Brain microvascular endothelial cell (primary cell): Measurements from ENCODE around the gene RNPC3.

Experiments used
- DNase-seq: peaks from one replicate; pipeline ENCODE4 v3.0.0-alpha.2; 2020
- H3K27ac ChIP-seq: fragments of 250-450 bp; sonication (Bioruptor Pico); 2 replicates; pipeline ENCODE4 v1.5.1; 2020; ENCODE audit warnings: mild to moderate bottlenecking, moderate library complexity
- H3K27me3 ChIP-seq: fragments of 250-450 bp; sonication (Bioruptor Pico); replicated peaks from 2 replicates; pipeline ENCODE4 v1.5.1; 2020; ENCODE audit warnings: mild to moderate bottlenecking
- H3K36me3 ChIP-seq: fragments of 250-450 bp; sonication (Bioruptor Pico); replicated peaks from 2 replicates; pipeline ENCODE4 v1.5.1; 2020; ENCODE audit warnings: mild to moderate bottlenecking
- H3K4me3 ChIP-seq: 2 replicates; pipeline ENCODE4 v1.5.1; 2011; ENCODE audit warnings: low read depth, mild to moderate bottlenecking, control low read depth, low read length, moderate library complexity
- CTCF ChIP-seq: IDR thresholded peaks from 2 replicates; pipeline ENCODE4 v1.5.1; 2011; ENCODE audit warnings: low read depth, mild to moderate bottlenecking, moderate library complexity, low read length, control low read depth, inconsistent platforms; ENCODE audit errors: missing control alignments
- in situ Hi-C: cut with HindIII; loops from 2 replicates; pipeline ENCODE4 v1.10.0; 2017; ENCODE audit warnings: low sequenced_read_pairs, low pct_ligation_motif_present

The RNPC3 gene

GRCh38 chr1:103517380-103518047 is 8.0 kb upstream of the RNPC3 start:
- no peak for TF ChIP-seq CTCF
- no peak overlapping the region for H3K27ac ChIP-seq
- in situ Hi-C loops = no loop called here
- no peaks in the 10 kb centered on the region for H3K27me3 ChIP-seq
- H3K4me3 ChIP-seq = no peak overlapping the region
- no peaks in the 10 kb centered on the region for H3K36me3 ChIP-seq
- no peak for DNase-seq

GRCh38 chr1:103520822-103521221 is 4.7 kb upstream of the RNPC3 start:
- H3K4me3 ChIP-seq = no peak overlapping the region
- no peaks in the 10 kb centered on the region for H3K27me3 ChIP-seq
- no peak for DNase-seq
- no peaks in the 10 kb centered on the region for H3K36me3 ChIP-seq
- in situ Hi-C loops = no loop called here
- no peak for TF ChIP-seq CTCF
- H3K27ac ChIP-seq = no peak overlapping the region

- no peak overlapping the region for H3K4me3 ChIP-seq
Observed at GRCh38 chr1:103523346-103523745, 2.2 kb upstream of the RNPC3 start.

GRCh38 chr1:103525114-103525606 is 339 bp upstream of the RNPC3 start:
- Histone ChIP-seq H3K27me3 (no peaks in the 10 kb centered on the region), H3K4me3 (peak overlapping the region; percentile 38), H3K27ac (no peak overlapping the region), H3K36me3 (no peaks in the 10 kb centered on the region)
- in situ Hi-C loops = no loop called here
- no peak for DNase-seq
- no peak for TF ChIP-seq CTCF

More at GRCh38 chr1:103523346-103523745, 2.2 kb upstream of the RNPC3 start:
- DNase-seq = no peak
- no peak overlapping the region for H3K27ac ChIP-seq
- H3K27me3 ChIP-seq = no peaks in the 10 kb centered on the region
- in situ Hi-C loops = no loop called here
- H3K36me3 ChIP-seq = no peaks in the 10 kb centered on the region
- no peak for TF ChIP-seq CTCF

- Histone ChIP-seq H3K4me3 (no peak overlapping the region), H3K36me3 (no peaks in the 10 kb centered on the region), H3K27ac (no peak overlapping the region), H3K27me3 (no peaks in the 10 kb centered on the region)
- TF ChIP-seq CTCF = no peak
- no peak for DNase-seq
- in situ Hi-C loops = no loop called here
Observed at GRCh38 chr1:103527331-103527730, 1.8 kb downstream of the RNPC3 start.

- H3K27ac ChIP-seq = no peak overlapping the region
- peak; percentile 66 for DNase-seq
- H3K4me3 ChIP-seq = no peak overlapping the region
- in situ Hi-C loops = no loop called here
- H3K27me3 ChIP-seq = no peaks in the 10 kb centered on the region
- H3K36me3 ChIP-seq = no peaks in the 10 kb centered on the region
- no peak for TF ChIP-seq CTCF
Observed at GRCh38 chr1:103529746-103530145, 4.2 kb downstream of the RNPC3 start.
